Measurements from ENCODE around the gene TICRR.
"Not testable (repeated sequence)": the region's sequence is repeated elsewhere in the genome, so short reads cannot be mapped to it uniquely, and the experiment has no call there.

TICRR gene

GRCh38 chr15:89539027-89539426 lies 36.2 kb upstream of the TICRR start:
- no peak overlapping the region for H3K27ac ChIP-seq (replicated peaks)
- H3K27me3 ChIP-seq (ENCODE audit: insufficient read depth, poor library complexity, severe bottlenecking), result no peaks in the 10 kb centered on the region
- no peak for TF ChIP-seq GABPA (IDR thresholded peaks at IDR 0.05; ENCODE audit: low read depth)
- no peak for TF ChIP-seq POLR2AphosphoS5 (IDR thresholded peaks at IDR 0.05; ENCODE audit: low read depth)
- TF ChIP-seq CTCF (IDR thresholded peaks at IDR 0.05; ENCODE audit: insufficient read depth, low read length), result no peak
- TF ChIP-seq REST (IDR thresholded peaks at IDR 0.05; ENCODE audit: insufficient replicate concordance, low read depth), result no peak
- no peak for TF ChIP-seq SPI1 (IDR thresholded peaks at IDR 0.05; ENCODE audit: borderline replicate concordance, low read depth)
- DNase-seq (ENCODE audit: low read depth in 1 of 2, low spot score in 1 of 2), result no peak
- H3K4me3 ChIP-seq (replicated peaks; ENCODE audit: insufficient read depth, low read length), result no peak overlapping the region

- Histone ChIP-seq H3K27ac (replicated peaks) (no peak overlapping the region), H3K4me3 (replicated peaks; ENCODE audit: insufficient read depth, low read length) (no peak overlapping the region), H3K27me3 (ENCODE audit: insufficient read depth, poor library complexity, severe bottlenecking) (no peaks in the 10 kb centered on the region)
- no peak for DNase-seq (ENCODE audit: low read depth in 1 of 2, low spot score in 1 of 2)
- no peak for TF ChIP-seq REST (IDR thresholded peaks at IDR 0.05; ENCODE audit: insufficient replicate concordance, low read depth)
- no peak for TF ChIP-seq CTCF (IDR thresholded peaks at IDR 0.05; ENCODE audit: insufficient read depth, low read length)
- TF ChIP-seq GABPA (IDR thresholded peaks at IDR 0.05; ENCODE audit: low read depth), result no peak
- TF ChIP-seq POLR2AphosphoS5 (IDR thresholded peaks at IDR 0.05; ENCODE audit: low read depth), result no peak
- no peak for TF ChIP-seq SPI1 (IDR thresholded peaks at IDR 0.05; ENCODE audit: borderline replicate concordance, low read depth)
Observed at GRCh38 chr15:89542369-89542768, 32.9 kb upstream of the TICRR start.

GRCh38 chr15:89543389-89543788 lies 31.9 kb upstream of the TICRR start:
- TF ChIP-seq POLR2AphosphoS5 (IDR thresholded peaks at IDR 0.05; ENCODE audit: low read depth) (no peak), GABPA (IDR thresholded peaks at IDR 0.05; ENCODE audit: low read depth) (no peak), SPI1 (IDR thresholded peaks at IDR 0.05; ENCODE audit: borderline replicate concordance, low read depth) (no peak), CTCF (IDR thresholded peaks at IDR 0.05; ENCODE audit: insufficient read depth, low read length) (no peak), REST (IDR thresholded peaks at IDR 0.05; ENCODE audit: insufficient replicate concordance, low read depth) (no peak)
- Histone ChIP-seq H3K4me3 (replicated peaks; ENCODE audit: insufficient read depth, low read length) (no peak overlapping the region), H3K27me3 (ENCODE audit: insufficient read depth, poor library complexity, severe bottlenecking) (no peaks in the 10 kb centered on the region), H3K27ac (replicated peaks) (no peak overlapping the region)
- DNase-seq (ENCODE audit: low read depth in 1 of 2, low spot score in 1 of 2), result peak in 1 of 2 experiments; percentile 7

- H3K27me3 ChIP-seq (ENCODE audit: insufficient read depth, poor library complexity, severe bottlenecking); H3K4me3 ChIP-seq (replicated peaks; ENCODE audit: insufficient read depth, low read length); H3K27ac ChIP-seq (replicated peaks); DNase-seq (ENCODE audit: low read depth in 1 of 2, low spot score in 1 of 2): not testable (repeated sequence)
Observed at GRCh38 chr15:89549138-89549537, 26.1 kb upstream of the TICRR start.
